Glutamatergic neuron (in vitro differentiated cells): ENCODE results near the gene IFIT3. TPM values are rescaled to one million over a fixed set of nuclear protein-coding genes. Genes with fewer than 3 reads are reported as not detected.

Experiments used
- DNase-seq: peaks from one replicate; pipeline ENCODE4 v3.0.0; 2022
- H3K27ac Mint-ChIP-seq: one replicate; pipeline ENCODE4 v1.8.0; 2020; ENCODE audit warnings: mild to moderate bottlenecking, mixed read lengths, inconsistent platforms; ENCODE audit not compliant: unreplicated experiment
- H3K27me3 Mint-ChIP-seq: one replicate; pipeline ENCODE4 v1.8.0; 2020; ENCODE audit warnings: mild to moderate bottlenecking, moderate library complexity, mixed read lengths, inconsistent platforms; ENCODE audit not compliant: unreplicated experiment
- H3K36me3 Mint-ChIP-seq: one replicate; pipeline ENCODE4 v1.8.0; 2020; ENCODE audit warnings: mild to moderate bottlenecking, mixed read lengths, inconsistent platforms; ENCODE audit not compliant: unreplicated experiment
- H3K4me1 Mint-ChIP-seq: one replicate; pipeline ENCODE4 v1.8.0; 2020; ENCODE audit warnings: mild to moderate bottlenecking, low read depth, mixed read lengths, inconsistent platforms; ENCODE audit not compliant: unreplicated experiment
- H3K4me3 Mint-ChIP-seq: one replicate; pipeline ENCODE4 v1.8.0; 2020; ENCODE audit warnings: mild to moderate bottlenecking, mixed read lengths, inconsistent platforms; ENCODE audit not compliant: unreplicated experiment
- H3K9me3 Mint-ChIP-seq: one replicate; pipeline ENCODE4 v1.8.0; 2020; ENCODE audit warnings: mild to moderate bottlenecking, moderate library complexity, mixed read lengths, inconsistent platforms; ENCODE audit not compliant: unreplicated experiment
- total RNA-seq: library from RNA; stranded (reverse); fragmentation: NEBNext Ultra II Directional; extraction: Animal tissue kit (Norgen Biotek cat#: 25700); gene quantifications from one replicate; pipeline ENCODE4 v1.2.1, GENCODE V29; 2021; ENCODE audit not compliant: unreplicated experiment
- TF ChIP-seq, protein P1 (sequence below): fragments of 200-600 bp; sonication (generic); IDR thresholded peaks from one replicate; pipeline ENCODE4 v1.5.0; 2021; ENCODE audit not compliant: partially characterized antibody, unreplicated experiment

IFIT3 gene
- total RNA-seq, 1 donor from 2014 or later = not detected

DNA sequence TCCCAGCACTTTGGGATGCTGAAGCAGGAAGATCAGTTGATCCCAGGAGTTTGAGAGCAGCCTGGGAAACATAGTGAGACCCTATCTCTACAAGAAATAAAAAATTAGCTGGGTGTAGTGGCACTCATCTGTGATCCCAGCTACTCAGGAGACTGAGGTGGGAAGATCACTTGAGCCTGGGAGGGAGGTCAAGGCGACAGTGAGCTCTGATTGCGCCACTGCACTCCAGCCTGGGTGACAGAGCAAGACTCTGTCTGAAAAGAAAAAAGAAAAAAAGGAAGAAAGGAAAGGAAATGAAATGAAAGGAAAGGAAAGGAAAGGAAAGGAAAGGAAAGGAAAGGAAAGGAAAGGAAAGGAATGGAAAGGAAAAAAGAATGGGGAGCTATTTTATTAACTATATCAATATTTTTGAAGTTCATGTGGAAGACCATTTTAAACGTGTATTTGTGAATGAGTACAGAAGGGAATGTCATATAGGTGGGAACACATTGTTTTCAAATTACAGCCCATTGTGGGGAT, 33.0 kb upstream of the IFIT3 start:
- H3K4me1 Mint-ChIP-seq = no peaks in the 10 kb centered on the region
- peaks cover 11% of the 10 kb centered on the region for H3K36me3 Mint-ChIP-seq
- no peaks in the 10 kb centered on the region for H3K27me3 Mint-ChIP-seq
- TF ChIP-seq, protein P1, sequence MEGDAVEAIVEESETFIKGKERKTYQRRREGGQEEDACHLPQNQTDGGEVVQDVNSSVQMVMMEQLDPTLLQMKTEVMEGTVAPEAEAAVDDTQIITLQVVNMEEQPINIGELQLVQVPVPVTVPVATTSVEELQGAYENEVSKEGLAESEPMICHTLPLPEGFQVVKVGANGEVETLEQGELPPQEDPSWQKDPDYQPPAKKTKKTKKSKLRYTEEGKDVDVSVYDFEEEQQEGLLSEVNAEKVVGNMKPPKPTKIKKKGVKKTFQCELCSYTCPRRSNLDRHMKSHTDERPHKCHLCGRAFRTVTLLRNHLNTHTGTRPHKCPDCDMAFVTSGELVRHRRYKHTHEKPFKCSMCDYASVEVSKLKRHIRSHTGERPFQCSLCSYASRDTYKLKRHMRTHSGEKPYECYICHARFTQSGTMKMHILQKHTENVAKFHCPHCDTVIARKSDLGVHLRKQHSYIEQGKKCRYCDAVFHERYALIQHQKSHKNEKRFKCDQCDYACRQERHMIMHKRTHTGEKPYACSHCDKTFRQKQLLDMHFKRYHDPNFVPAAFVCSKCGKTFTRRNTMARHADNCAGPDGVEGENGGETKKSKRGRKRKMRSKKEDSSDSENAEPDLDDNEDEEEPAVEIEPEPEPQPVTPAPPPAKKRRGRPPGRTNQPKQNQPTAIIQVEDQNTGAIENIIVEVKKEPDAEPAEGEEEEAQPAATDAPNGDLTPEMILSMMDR = no peak
- no peak overlapping the region for H3K27ac Mint-ChIP-seq
- no peak for DNase-seq
- no peak overlapping the region for H3K4me3 Mint-ChIP-seq
- H3K9me3 Mint-ChIP-seq = peaks cover 2% of the 10 kb centered on the region

GRCh38 chr10:89295597-89295996, 32.2 kb upstream of the IFIT3 start:
- TF ChIP-seq, protein P1 = no peak
- no peaks in the 10 kb centered on the region for H3K4me1 Mint-ChIP-seq
- no peak overlapping the region for H3K27ac Mint-ChIP-seq
- H3K9me3 Mint-ChIP-seq = peaks cover 2% of the 10 kb centered on the region
- DNase-seq = no peak
- no peak overlapping the region for H3K4me3 Mint-ChIP-seq
- H3K27me3 Mint-ChIP-seq = no peaks in the 10 kb centered on the region
- peaks cover 11% of the 10 kb centered on the region for H3K36me3 Mint-ChIP-seq

GRCh38 chr10:89296220-89296648, 31.6 kb upstream of the IFIT3 start:
- peaks cover 11% of the 10 kb centered on the region for H3K36me3 Mint-ChIP-seq
- peaks cover 2% of the 10 kb centered on the region for H3K9me3 Mint-ChIP-seq
- no peak overlapping the region for H3K4me3 Mint-ChIP-seq
- DNase-seq = no peak
- no peak overlapping the region for H3K27ac Mint-ChIP-seq
- H3K27me3 Mint-ChIP-seq = no peaks in the 10 kb centered on the region
- H3K4me1 Mint-ChIP-seq = no peaks in the 10 kb centered on the region
- TF ChIP-seq, protein P1 = no peak

- Mint-ChIP-seq H3K4me1 (no peaks in the 10 kb centered on the region), H3K36me3 (peaks cover 11% of the 10 kb centered on the region), H3K9me3 (peaks cover 2% of the 10 kb centered on the region), H3K27ac (no peak overlapping the region), H3K27me3 (no peaks in the 10 kb centered on the region), H3K4me3 (no peak overlapping the region)
- DNase-seq = no peak
- TF ChIP-seq, protein P1 = no peak
Measured at GRCh38 chr10:89297356-89297755, 30.4 kb upstream of the IFIT3 start.

DNA sequence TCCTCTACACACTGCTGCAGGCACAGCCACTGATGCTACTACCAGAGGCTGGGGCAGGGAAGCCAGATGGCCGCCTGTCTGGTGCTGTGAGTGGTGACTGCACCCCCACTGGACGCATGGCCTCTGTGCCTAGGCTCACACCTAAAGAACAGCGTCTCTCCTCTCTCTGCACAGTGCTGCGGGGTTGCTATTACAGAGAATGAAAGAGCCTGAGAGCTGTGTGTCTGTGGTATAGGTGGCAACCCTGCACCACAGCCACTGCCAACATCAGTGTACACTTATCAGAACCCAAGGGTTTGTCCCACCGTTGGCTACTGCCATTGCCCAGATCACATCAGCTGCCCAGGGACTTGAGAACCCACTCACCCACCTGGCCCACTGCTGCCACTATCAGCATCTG, 30.0 kb upstream of the IFIT3 start:
- TF ChIP-seq, protein P1 = no peak
- Mint-ChIP-seq H3K4me3 (no peak overlapping the region), H3K4me1 (no peaks in the 10 kb centered on the region), H3K36me3 (peaks cover 11% of the 10 kb centered on the region), H3K27ac (no peak overlapping the region), H3K9me3 (peaks cover 2% of the 10 kb centered on the region), H3K27me3 (no peaks in the 10 kb centered on the region)
- DNase-seq = no peak
